A549 (cell line): ENCODE measurements around the gene SHMT2. TPM values are rescaled to one million over a fixed set of nuclear protein-coding genes. Genes with fewer than 3 reads are reported as not detected.
A peak's percentile ranks its signal among the peaks of the same experiment; 100 is the strongest.

Source experiments
- ATAC-seq, 2 experiments: fragments of 200-7000 bp in 1 of 2; fragments of >200 bp in 1 of 2; cut with Nextera tagmentation in 1 of 2; cut with Tn5 transposase in 1 of 2; 3 replicates each; pipeline versions ENCODE4 v1.8.0 to v1.9.1; 2018 to 2020; ENCODE audit warnings: mild to moderate bottlenecking in 1 of 2, moderate library complexity in 1 of 2
- CTCF ChIA-PET: fragments of 300-600 bp; sonication (Branson Sonifier 250); formaldehyde crosslinking; extraction: SDS; loops from one replicate; lab custom pipeline; 2021; ENCODE audit warnings: antibody characterized with exemption, inconsistent platforms; lab: Yijun Ruan, JAX
- POLR2A ChIA-PET: fragments of 350-600 bp; formaldehyde crosslinking; extraction: SDS; loops from one replicate; lab custom pipeline; 2021; ENCODE audit warnings: antibody characterized with exemption, inconsistent platforms; lab: Yijun Ruan, JAX
- DNase-seq, 2 experiments: peaks; one replicate each; pipeline versions ENCODE4 v3.0.0 to v3.0.0-alpha.2; 2011 to 2016; ENCODE audit warnings: low read depth in 1 of 2, low spot score in 1 of 2
- FAIRE-seq: peaks from 2 replicates; lab custom pipeline; 2011; peaks lifted over from hg19 to GRCh38; lab: Jason Lieb, UNC
- H3K27ac ChIP-seq, 2 experiments: fragments of >200 bp; sonication (Bioruptor Twin); formaldehyde crosslinking; 3 replicates each; pipeline ENCODE4 v1.5.1; 2016 to 2017
- H3K4me1 ChIP-seq: fragments of >200 bp; sonication (Bioruptor Twin); formaldehyde crosslinking; 3 replicates; pipeline ENCODE4 v1.6.1; 2016
- H3K4me2 ChIP-seq: fragments of >200 bp; sonication (Bioruptor Twin); formaldehyde crosslinking; 3 replicates; pipeline ENCODE4 v1.6.1; 2016
- H3K4me3 ChIP-seq: fragments of >200 bp; sonication (Bioruptor Twin); formaldehyde crosslinking; 3 replicates; pipeline ENCODE4 v1.5.1; 2016
- H3K9me3 ChIP-seq: fragments of >200 bp; sonication (Bioruptor Twin); formaldehyde crosslinking; 3 replicates; pipeline ENCODE4 v1.6.1; 2016
- CBX8 ChIP-seq: fragments of 200-600 bp; sonication (generic); IDR thresholded peaks from 2 replicates; pipeline ENCODE4 v1.6.1; 2016
- CHD4 ChIP-seq: fragments of 200-600 bp; sonication (generic); IDR thresholded peaks from 2 replicates; pipeline ENCODE4 v1.6.1; 2016; ENCODE audit warnings: antibody characterized with exemption, mild to moderate bottlenecking, borderline replicate concordance
- GATA3 ChIP-seq: IDR thresholded peaks from 2 replicates; pipeline ENCODE4 v1.6.1; 2012; ENCODE audit warnings: borderline replicate concordance
- HDAC2 ChIP-seq: fragments of 200-600 bp; sonication (generic); IDR thresholded peaks from 2 replicates; pipeline ENCODE4 v1.6.1; 2016
- JUN ChIP-seq, 2 experiments: fragments of >200 bp; sonication (Bioruptor Twin); formaldehyde crosslinking; IDR thresholded peaks; 2 replicates in 1 of 2; 3 replicates in 1 of 2; pipeline ENCODE4 v1.6.1; 2016 to 2017
- KDM5A ChIP-seq: fragments of 200-600 bp; sonication (generic); IDR thresholded peaks from 2 replicates; pipeline ENCODE4 v1.6.1; 2016; ENCODE audit warnings: antibody characterized with exemption, mild to moderate bottlenecking
- MAZ ChIP-seq: fragments of 150-350 bp; IDR thresholded peaks from 2 replicates; pipeline ENCODE4 v1.6.1; 2014; ENCODE audit warnings: antibody characterized with exemption, low read depth, low read length, borderline replicate concordance
- PHF8 ChIP-seq: fragments of 200-600 bp; sonication (generic); IDR thresholded peaks from 2 replicates; pipeline ENCODE4 v1.6.1; 2016; ENCODE audit warnings: low read depth, mild to moderate bottlenecking, antibody characterized with exemption, moderate library complexity, borderline replicate concordance
- POLR2A ChIP-seq: IDR thresholded peaks from 2 replicates; pipeline ENCODE4 v1.6.1; 2012; ENCODE audit warnings: mild to moderate bottlenecking, low read length
- RAD21 ChIP-seq, 2 experiments: fragments of >200 bp in 1 of 2; sonication (Bioruptor Twin) in 1 of 2; formaldehyde crosslinking in 1 of 2; IDR thresholded peaks in 1 of 2; conservative IDR thresholded peaks in 1 of 2; 2 replicates in 1 of 2; 3 replicates in 1 of 2; pipeline ENCODE4 v1.6.1; 2012 to 2018; ENCODE audit warnings: inconsistent platforms in 1 of 2
- RARB ChIP-seq: fragments of 250-450 bp; sonication (Bioruptor Pico); IDR thresholded peaks from 2 replicates; pipeline ENCODE4 v1.8.0; 2021; ENCODE audit warnings: mild to moderate bottlenecking, moderate library complexity
- RCOR1 ChIP-seq: fragments of 150-350 bp; IDR thresholded peaks from 2 replicates; pipeline ENCODE4 v1.6.1; 2014; ENCODE audit warnings: antibody characterized with exemption, low read length, low read depth
- USF2 ChIP-seq: fragments of 450-650 bp; IDR thresholded peaks from 2 replicates; pipeline ENCODE4 v1.6.1; 2014; ENCODE audit warnings: antibody characterized with exemption
- WGBS: methylation state at CpG from one replicate; pipeline ENCODE4 v1.1.6; 2017; ENCODE audit errors: missing lambda C conversion rate; 5-methylcytosine and 5-hydroxymethylcytosine counted together
- polyA plus RNA-seq, 4 experiments: library from polyadenylated mRNA; depleted of rRNA in 3 of 4; stranded (reverse); fragments of >200 nt; fragmentation: RNase III in 1 of 4; extraction: RNeasy Plus Mini Kit Qiagen cat#74134 plus additional on column Dnase treatment in 1 of 4; gene quantifications; 2 replicates in 3 of 4; 3 replicates in 1 of 4; pipeline ENCODE4 v1.2.3, GENCODE V29; 2011 to 2017
- TF ChIP-seq, protein P1 (sequence below): IDR thresholded peaks from 2 replicates; pipeline ENCODE4 v1.6.1; 2012

The SHMT2 gene
- polyA plus RNA-seq, 2 of the 4 experiments (the other 2 are of a cell fraction): 113 to 156 TPM

GRCh38 chr12:57226588-57227314, 2.8 kb upstream of the SHMT2 start:
- H3K27ac ChIP-seq: no peak overlapping the region
- TF ChIP-seq RARB (CRISPR knock-in tag) (no peak), JUN (IDR thresholded peaks at IDR 0.05) (no peak), CHD4 (no peak)
- DNase-seq (no peak), FAIRE-seq (no peak), ATAC-seq (no peak)
- WGBS: 81% methylated on average over 34 of the region's 35 CpGs
- POLR2A ChIA-PET: no interaction called here
- no peaks in the 10 kb centered on the region for H3K9me3 ChIP-seq
- peaks cover 12% of the 10 kb centered on the region; the same call in 2 of the 3 replicates for H3K4me1 ChIP-seq
- no peak overlapping the region for H3K4me3 ChIP-seq
- H3K4me2 ChIP-seq: no peak overlapping the region
- CTCF ChIA-PET: interaction anchor here (0.8 to 26.5 kb wide), 8 partner anchors 9 to 232 kb away, joined by 3 to 615 read pairs (median 4); partner anchors contain the start of gene NXPH4

DNA sequence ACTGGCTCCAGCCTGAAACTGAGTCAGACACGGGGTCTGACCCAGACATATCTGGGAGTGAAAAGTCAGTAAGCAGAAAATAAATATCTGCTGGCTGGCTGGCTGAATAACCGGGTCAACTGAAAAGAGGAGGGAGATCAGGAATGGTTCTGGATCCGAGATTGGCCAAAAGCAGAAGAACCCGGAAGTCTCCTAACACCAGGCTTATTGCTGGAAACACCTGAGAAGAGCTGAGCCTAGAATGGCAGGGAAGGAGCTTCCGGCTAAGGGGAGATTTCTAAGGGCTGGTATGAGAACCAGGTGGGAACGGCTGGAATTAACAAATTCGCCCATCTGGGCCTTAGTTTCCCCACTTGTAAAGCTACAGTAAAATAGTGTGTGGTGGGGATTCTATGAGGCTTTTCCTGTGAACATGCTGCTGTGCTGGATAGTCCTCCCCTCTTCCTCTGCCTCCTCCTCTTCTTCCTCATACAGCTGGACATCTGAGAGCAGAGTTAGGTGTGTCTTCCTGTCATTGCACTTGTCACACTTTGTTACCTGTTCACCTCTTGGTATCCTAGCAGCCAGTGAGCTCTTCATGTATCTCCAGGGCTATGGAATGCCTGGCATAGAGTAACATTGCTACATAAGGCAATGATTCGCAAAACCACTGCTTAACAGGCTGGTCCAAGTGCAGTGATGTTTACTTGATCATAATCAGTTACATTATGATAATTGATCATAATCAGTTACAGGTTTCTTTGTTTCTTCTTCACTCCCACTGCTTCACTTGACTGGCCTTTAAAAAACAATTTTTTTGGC, 2.0 kb upstream of the SHMT2 start:
- no peak overlapping the region for H3K4me3 ChIP-seq
- DNase-seq (no peak), ATAC-seq (no peak), FAIRE-seq (no peak)
- no peaks in the 10 kb centered on the region for H3K9me3 ChIP-seq
- TF ChIP-seq RAD21 (conservative IDR thresholded peaks at IDR 0.05 in 1 of 2, IDR thresholded peaks at IDR 0.05 in 1 of 2) (no peak), USF2 (no peak), HDAC2 (no peak)
- TF ChIP-seq, protein P1, sequence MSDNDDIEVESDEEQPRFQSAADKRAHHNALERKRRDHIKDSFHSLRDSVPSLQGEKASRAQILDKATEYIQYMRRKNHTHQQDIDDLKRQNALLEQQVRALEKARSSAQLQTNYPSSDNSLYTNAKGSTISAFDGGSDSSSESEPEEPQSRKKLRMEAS: no peak
- ChIA-PET CTCF (interaction anchor here (0.7 to 26.5 kb wide), 7 partner anchors 8 to 225 kb away, joined by 3 to 615 read pairs (median 4); partner anchors contain the start of gene NXPH4), POLR2A (no interaction called here)
- WGBS: 70% methylated on average over 7 of the region's 8 CpGs
- H3K27ac ChIP-seq: no peak overlapping the region
- no peak overlapping the region for H3K4me2 ChIP-seq
- H3K4me1 ChIP-seq: peaks cover 12% of the 10 kb centered on the region; the same call in 2 of the 3 replicates

- ChIA-PET POLR2A (interaction anchor here (0.8 to 2.6 kb wide), 3 partner anchors 10 to 15 kb away, joined by 4 to 20 read pairs (median 6); no protein-coding TSS in a partner anchor), CTCF (interaction anchor here (0.7 to 26.5 kb wide), 9 partner anchors 12 to 234 kb away, joined by 3 to 615 read pairs (median 4); partner anchors contain the start of gene NXPH4)
- FAIRE-seq (no peak), ATAC-seq (peak; percentile 11 to 16; a peak in 4 of 6 replicates), DNase-seq (no peak)
- 13% methylated on average over 9 of the region's 9 CpGs for WGBS
- TF ChIP-seq RARB (CRISPR knock-in tag) (no peak), KDM5A (no peak), GATA3 (no peak), RCOR1 (no peak), CBX8 (no peak), PHF8 (no peak), MAZ (no peak), RAD21 (conservative IDR thresholded peaks at IDR 0.05 in 1 of 2, IDR thresholded peaks at IDR 0.05 in 1 of 2) (no peak), POLR2A (no peak)
- H3K4me1 ChIP-seq: peaks cover 12% of the 10 kb centered on the region; the same call in 2 of the 3 replicates
- peak overlapping the region; percentile 98 for H3K4me2 ChIP-seq
- H3K27ac ChIP-seq: peak overlapping the region; percentile 32 to 95; a peak in 4 of 6 replicates
- H3K9me3 ChIP-seq: no peaks in the 10 kb centered on the region
- peak overlapping the region; percentile 78 for H3K4me3 ChIP-seq
Measured at GRCh38 chr12:57229046-57229633, 371 bp upstream of the SHMT2 start.
